GM12875 (cell line): Measurements from ENCODE around the gene IL32.
A peak's percentile ranks its signal among the peaks of the same experiment; 100 is the strongest.

Experiments used
- H3K4me3 ChIP-seq: one replicate; pipeline ENCODE4 v1.5.1; 2011; ENCODE audit warnings: low read depth, low read length, control low read depth
- TF ChIP-seq, protein P1 (sequence below): IDR thresholded peaks from 2 replicates; pipeline ENCODE4 v1.5.1; 2011; ENCODE audit warnings: low read depth, mild to moderate bottlenecking, control low read depth, inconsistent platforms, low read length, moderate library complexity, borderline replicate concordance; ENCODE audit not compliant: insufficient read depth

The IL32 gene

DNA sequence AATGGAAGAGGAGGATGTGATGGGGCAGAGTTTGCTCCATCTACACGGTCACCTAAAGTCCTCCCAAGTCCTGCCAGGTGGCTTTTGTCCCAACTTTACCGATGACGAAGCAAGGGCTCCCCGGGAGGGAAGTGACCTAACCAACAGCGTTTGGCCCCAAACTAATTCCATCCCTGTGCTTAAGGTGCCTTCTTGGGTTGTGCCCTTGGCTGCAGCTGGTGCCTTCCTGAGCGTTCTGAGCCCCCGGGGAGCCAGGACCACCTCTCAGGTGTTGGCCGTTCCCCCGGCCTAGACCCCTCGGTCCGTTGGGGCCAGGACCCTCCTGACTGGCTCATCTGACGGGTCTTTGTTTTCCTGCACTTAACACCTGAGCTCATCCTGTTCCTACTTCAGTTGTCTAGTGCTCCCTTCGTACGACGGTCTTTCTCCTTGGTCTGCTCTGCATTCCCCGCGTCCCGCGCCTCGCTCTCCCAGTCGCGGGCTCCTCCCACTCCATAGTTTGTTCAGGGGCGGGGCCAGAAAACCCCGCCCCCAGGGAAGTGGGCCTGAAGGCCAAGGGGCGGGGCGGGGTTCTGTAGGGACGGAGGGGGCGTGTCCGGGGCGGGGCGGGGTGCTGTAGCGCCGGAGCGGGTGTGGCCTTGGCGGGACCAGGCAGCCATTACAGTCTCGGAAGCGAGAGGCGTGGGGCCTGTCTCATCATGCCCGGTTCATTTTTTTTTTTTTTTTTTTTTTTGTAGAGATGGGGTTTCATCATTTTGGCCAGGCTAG, 34.5 kb downstream of the IL32 start:
- no peak overlapping the region for H3K4me3 ChIP-seq
- TF ChIP-seq, protein P1, sequence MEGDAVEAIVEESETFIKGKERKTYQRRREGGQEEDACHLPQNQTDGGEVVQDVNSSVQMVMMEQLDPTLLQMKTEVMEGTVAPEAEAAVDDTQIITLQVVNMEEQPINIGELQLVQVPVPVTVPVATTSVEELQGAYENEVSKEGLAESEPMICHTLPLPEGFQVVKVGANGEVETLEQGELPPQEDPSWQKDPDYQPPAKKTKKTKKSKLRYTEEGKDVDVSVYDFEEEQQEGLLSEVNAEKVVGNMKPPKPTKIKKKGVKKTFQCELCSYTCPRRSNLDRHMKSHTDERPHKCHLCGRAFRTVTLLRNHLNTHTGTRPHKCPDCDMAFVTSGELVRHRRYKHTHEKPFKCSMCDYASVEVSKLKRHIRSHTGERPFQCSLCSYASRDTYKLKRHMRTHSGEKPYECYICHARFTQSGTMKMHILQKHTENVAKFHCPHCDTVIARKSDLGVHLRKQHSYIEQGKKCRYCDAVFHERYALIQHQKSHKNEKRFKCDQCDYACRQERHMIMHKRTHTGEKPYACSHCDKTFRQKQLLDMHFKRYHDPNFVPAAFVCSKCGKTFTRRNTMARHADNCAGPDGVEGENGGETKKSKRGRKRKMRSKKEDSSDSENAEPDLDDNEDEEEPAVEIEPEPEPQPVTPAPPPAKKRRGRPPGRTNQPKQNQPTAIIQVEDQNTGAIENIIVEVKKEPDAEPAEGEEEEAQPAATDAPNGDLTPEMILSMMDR = no peak

DNA sequence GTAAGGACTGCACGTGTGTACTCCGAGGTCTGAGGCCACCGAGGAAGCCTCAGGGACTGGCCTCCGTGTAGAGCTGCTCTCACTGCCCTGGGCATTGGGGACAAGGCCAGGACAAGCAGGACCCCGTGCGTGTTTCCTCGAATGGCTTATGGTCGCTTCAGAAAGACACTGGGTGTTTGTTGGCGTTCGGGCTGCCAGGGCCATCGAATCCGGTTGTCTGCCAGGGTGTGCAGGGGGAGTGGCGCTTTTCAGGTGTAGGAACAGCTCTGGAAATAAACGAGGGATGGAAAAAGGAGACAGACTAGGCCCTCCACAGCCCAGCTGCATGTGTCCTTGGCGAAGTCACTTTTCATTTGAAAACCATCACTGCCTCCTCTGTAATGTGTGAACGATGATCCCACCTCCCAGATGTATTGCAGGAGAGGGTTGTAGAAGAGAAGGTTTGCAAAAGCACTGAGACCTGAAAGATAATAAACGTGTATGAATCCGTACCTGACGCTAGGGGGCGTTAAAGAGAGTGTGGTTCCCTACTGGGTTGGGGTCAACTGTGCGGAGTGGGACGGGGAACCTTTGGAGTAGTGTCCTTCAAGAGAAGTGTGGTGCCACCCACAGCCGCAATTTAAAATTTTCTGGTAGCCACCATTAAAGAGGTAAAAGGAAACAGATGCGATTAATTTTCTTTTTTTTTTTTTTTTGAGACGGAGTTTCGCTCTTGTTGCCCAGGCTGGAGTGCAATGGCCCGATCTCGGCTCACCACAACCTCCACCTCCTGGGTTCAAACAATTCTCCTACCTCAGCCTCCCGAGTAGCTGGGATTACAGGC, 35.8 kb downstream of the IL32 start:
- TF ChIP-seq, protein P1 = peak; percentile 66
- no peak overlapping the region for H3K4me3 ChIP-seq

DNA sequence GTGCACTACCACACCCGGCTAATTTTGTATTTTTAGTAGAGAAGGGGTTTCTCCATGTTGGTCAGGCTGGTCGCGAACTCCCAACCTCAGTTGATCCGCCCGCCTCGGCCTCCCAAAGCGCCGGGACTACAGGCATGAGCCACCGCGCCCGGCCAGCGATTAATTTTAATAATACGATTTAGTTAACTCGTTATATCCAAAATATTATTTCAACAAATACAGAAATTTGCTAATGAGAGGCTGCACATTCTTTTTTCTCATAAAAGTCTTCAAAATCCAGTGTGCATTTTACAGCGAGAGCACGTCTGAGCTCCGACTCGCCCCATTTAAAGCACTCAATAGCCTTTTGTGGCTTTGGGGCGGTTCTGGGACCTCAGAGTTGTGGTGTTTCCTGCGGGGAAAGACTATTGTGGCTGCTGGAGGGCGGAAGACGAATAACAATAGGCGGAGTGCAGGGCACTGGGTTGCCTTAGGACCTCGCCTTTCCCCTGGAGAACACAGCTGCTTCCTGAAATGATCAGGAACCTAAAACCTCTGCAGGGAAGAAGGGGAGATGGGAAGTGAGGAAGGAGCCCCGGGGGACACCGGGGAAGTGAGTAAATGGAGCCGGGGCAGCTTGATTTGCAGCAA, 36.5 kb downstream of the IL32 start:
- H3K4me3 ChIP-seq = no peak overlapping the region

DNA sequence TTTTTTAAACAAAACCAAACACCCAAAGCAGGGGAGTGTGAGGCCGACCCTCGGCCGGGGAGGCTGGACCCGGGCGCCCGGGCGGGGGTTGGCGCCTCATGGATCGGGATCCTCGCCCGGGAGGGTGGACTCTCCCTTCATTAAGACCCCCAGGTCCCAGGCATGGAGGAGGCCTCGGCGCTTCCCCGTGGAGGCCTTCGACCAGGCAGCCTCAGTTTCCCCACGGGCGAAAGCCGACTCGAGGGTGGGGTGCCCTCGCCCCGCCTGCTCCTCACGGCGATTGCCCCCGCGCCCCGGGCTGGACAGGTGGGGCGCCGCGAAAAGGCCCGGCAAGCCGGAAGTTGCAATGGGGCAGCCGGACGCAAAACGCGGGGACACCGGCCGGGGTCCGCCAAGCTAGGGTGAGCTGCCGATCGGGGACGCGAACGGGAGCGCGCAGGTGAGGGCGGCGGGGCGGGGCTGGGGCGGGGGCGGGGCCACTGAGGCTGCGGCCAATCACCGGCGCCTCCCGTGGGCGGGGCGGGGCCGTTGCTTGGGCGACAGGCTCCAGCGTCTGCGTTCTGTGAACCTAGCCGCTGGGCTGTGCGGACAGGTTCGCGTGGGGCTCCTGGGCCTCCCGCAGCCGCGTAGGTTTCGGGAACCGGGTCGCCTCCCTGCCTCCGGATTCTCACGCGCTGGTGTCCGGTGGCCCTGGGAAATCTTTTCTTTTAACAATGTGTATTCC, 40.9 kb downstream of the IL32 start:
- TF ChIP-seq, protein P1 = no peak
- H3K4me3 ChIP-seq = peak overlapping the region; percentile 83

More for the DNA sequence above, 36.5 kb downstream of the IL32 start:
- TF ChIP-seq, protein P1 = no peak

DNA sequence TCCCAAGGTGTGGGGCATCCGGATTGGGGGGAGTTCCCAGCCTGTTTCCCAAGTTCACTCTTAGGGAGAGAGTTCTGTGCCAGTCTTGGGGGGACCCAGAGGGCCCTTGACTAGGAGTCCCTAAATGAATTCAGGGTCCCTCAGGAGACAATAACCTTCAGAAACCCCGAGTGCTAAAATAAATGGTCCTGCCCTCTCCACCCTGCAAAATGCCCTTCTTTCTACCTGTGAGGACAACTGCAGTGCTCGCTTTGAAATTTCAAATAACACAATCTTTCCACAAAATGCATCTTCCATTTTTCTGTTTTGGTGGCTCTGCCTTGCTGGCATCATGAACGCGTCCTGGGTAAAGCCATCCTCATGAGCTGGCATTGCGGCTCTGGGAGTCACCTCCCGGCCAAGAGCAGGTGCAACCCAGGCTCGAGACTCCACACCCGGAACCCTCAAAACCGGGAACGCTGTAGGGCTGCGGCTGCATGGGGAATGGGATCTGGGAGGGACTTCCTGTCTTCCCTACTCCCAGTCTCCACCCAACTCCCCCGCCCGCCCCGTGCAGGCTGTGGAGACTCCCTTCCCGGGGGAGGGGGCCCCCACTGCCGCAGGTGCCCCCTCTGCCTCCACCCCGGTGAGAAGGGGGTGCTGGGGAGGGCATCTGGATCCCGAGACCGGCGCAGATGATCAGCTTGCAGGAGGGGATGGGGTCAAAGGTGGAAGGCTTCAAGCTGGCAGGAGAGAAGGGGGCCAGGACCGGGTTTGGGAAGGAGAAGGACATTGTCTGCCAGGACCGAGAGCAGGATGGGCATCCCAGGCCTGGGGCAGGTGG, 46.8 kb downstream of the IL32 start, which contains the start of gene ZNF205:
ZNF205 (plus strand) TSS at position 529 of the 823 bp plus-strand sequence. CDS start 845 bp downstream, outside the sequence.
- H3K4me3 ChIP-seq = peak within 1 kb of the TSS; percentile 48
- TF ChIP-seq, protein P1 = no peak
